Activated T-cell treated with anti-CD3 and anti-CD28 coated beads for 48 hours (primary cell): ENCODE data around the gene KRT2.

Experiments used
- DNase-seq: peaks from one replicate; pipeline ENCODE4 v3.0.0-alpha.2; 2020; ENCODE audit warnings: low read depth

KRT2 gene

GRCh38 chr12:52651726-52652261 lies at the start of gene KRT2:
Gene KRT2, minus strand, starts transcription at chr12:52652211. Its CDS starts 69 bp downstream, at chr12:52652142.
- no peak for DNase-seq

GRCh38 chr12:52701281-52701680 lies 49.3 kb upstream of the KRT2 start:
- no peak for DNase-seq

DNA sequence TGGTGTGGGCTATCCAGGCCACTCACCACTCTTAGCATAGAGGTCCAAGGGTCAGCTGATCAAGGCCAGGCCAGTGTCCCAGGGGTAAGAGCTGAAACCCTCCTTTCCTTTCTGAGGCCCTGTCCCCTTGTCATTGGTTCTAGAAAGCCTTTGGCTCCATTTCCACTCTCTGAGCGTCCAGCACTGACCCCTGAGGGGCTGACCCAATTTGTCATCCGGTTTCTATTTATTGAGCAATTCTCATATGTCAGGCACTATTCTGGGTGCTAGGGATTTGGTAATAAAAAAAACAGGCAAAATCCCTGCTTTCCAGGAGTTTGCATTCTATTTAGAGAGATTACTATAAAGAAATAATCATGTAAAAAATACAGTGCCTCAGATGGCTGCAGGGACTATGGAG lies 47.9 kb upstream of the KRT2 start:
- no peak for DNase-seq

GRCh38 chr12:52699373-52699772 lies 47.4 kb upstream of the KRT2 start:
- DNase-seq = no peak

GRCh38 chr12:52698651-52699340 lies 46.8 kb upstream of the KRT2 start:
- DNase-seq = no peak

- DNase-seq = no peak
These were observed 45.1 kb upstream of the KRT2 start for GRCh38 chr12:52697058-52697582.

GRCh38 chr12:52696588-52696987 lies 44.6 kb upstream of the KRT2 start:
- no peak for DNase-seq

DNA sequence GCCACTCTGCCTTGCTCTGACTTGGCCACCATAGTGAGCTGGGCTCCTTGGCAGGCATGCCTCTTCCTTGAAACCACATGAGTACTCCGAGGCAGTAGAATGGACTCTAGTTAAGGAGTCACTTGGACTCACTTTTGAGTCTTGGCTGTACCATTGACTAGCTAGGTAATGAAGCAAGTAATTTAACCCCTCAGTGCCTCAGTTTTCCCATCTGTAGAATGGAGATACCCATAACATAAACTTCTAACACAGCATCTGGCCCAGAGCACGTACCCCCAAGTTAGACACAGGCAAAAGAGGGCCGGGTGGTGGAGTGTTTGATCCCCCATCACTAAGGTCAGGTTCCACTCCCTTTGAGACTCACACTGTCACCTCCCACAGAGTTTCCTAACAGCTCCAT lies 43.0 kb upstream of the KRT2 start:
- no peak for DNase-seq

- DNase-seq = no peak
These were observed 42.1 kb upstream of the KRT2 start for GRCh38 chr12:52694151-52694550.

DNA sequence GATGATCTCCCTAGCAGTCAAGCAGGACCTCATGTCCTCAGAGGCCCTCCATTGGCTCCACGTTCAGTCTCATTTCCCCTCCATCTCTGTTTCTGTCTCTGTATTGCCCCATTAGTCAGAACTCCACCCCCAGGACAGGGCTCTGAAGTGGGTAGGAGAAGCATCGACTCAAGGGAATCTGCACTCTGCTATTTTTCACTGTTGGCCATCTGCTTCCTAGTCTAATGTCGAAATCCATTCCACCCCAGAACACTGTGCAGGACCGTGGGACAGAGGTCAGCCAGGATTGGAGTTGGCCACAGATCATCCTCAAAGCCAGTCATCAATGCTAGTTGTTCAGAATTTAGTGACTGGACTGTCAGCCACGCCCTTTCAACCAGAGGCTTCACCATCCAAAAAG lies 41.2 kb upstream of the KRT2 start:
- DNase-seq = no peak

DNA sequence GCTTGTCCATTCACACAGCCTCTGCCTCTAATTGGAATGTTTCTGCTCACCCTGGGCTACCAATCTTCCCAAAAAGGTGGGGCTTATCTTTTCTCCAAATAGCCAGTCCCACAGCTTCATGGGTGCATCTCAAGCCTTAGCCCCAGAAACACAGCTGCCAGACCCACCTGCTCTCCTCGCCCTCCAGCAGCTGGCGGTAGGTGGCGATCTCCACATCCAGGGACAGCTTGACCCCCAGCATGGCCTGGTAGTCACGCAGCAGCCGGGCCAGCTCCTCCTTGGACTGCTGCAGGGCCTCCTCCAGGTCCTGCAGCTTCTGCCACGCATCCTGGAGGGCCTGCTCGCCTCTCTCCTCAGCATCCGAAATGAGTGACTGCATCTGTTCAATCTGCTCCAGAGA lies 40.2 kb upstream of the KRT2 start:
- no peak for DNase-seq

DNA sequence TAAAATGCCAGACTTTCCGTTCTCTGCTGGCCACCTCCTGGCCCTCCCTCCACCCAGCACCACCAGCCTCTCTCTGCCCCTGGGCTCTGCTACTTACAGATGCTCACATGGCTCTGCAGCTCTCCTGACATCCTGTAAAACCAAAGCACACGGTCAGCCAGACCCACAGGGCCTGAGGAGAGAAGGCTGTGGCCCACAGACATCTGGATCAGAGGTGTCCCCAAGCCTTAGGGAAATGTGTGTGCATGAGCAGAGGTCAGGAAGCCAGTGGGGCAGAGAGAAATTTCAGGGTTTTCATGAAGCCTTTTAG lies 39.8 kb upstream of the KRT2 start:
- DNase-seq = no peak

DNA sequence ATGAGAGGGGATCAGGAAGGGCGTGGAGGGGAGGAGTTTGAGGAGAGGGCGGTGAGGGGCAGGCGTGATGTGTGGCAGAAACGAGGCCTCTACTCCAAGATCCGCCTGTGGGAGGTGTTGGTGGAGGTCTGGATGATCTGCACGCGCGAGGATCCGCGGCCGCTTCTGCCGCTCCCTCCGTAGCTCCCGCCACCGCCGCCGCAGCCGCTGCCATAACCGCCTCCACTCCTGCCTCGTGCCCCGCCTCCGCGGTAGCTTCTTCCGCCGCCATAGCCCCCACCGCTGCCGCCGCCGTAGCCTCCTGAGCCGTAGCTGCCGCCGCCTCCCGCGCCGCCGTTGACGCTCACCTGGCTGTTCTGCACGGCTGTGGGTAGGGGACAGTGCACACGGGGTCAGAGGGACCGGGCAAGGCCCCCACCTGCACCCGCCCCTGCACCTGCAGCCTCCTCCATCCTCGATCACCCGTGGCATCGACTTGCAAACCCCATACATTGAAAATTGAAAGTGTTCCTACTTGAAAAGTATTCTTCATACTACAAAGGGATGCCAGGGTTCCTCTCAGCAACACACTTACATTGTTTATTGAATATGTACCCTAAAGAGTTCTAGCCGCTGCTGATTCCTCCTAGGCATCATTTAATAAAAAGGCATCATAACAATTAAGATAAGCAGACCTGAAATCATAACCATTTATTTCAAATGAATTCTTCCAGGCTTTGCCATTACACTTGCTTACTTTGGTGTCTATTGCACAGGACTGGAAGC lies 39.2 kb upstream of the KRT2 start:
- peak; percentile 32 for DNase-seq

DNA sequence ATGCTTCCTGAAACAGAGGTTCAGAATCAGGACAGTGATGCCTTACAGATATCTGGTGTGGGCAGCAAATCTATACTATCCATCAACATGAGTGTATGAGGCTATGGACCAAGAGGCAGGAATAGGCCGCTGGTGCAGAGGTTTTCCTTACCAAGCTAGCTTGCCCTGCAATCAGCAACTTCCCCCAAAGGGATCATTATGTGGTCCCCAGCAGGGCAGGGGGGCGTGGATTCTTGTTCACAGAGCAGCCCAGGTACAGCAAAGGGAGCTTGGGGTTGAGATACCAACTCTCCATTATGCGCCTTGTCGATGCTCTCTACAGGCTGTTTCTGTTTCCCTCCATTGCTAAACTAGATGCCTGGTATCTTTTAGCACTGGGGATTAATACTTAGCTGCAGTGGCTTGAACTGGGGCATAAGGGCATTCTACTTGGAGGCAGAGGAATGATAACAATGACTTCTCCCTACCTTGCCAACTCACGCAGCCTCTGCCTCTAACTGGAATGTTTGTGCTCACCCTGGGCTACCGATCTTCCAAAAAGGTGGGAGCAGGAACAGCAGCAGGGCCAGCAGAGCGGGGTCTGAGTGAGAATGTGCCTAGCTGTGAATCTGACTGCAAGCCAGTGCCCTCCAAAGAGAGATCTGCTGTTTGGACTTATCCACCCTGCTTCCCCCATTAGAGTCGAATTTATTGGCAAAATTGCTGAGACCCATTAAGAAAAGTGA lies 38.5 kb upstream of the KRT2 start:
- DNase-seq = no peak

DNA sequence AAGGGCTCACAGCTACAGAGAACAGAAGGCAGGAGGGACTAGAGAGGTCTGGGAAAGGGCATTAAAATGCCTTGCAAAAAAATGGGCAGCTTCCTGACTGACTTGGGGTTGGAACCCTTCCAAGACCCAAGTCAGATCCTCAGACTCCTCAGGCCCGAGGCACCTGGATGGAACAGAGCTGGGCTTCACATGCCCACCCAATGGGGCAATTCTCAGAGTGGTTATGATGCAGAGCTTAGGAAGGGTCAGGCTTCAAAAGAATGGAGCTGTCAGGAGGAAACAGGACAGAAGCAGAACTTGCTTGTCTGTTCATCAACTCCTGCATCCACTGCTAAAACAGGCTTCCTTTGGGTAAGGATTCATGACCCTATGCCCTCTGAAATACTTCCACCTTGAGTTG lies 37.9 kb upstream of the KRT2 start:
- no peak for DNase-seq

- no peak for DNase-seq
These were observed 37.2 kb upstream of the KRT2 start for GRCh38 chr12:52689239-52689638.

DNA sequence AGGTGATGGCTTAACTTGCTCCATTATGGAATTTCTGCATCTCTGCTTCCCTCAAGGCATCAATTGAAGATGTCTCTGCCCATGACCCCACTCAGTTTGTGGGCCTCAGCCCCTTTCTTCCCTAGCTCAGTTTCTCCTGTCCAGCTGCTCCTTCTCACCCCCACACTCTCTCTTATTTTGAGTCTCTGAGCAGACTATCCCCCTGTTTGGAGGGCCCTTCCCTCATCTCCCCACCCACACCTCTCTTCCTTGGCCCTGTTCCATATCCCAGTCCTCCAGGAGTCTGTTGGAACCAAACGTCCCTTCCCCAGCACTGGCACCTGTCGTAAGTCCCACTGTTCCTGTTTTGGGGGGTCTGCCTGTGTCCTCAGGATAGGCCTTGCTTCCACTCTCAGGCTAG lies 36.5 kb upstream of the KRT2 start:
- DNase-seq = no peak

GRCh38 chr12:52687497-52688385 lies 35.7 kb upstream of the KRT2 start:
- no peak for DNase-seq

GRCh38 chr12:52686756-52687487 lies 34.9 kb upstream of the KRT2 start:
- DNase-seq = no peak

DNA sequence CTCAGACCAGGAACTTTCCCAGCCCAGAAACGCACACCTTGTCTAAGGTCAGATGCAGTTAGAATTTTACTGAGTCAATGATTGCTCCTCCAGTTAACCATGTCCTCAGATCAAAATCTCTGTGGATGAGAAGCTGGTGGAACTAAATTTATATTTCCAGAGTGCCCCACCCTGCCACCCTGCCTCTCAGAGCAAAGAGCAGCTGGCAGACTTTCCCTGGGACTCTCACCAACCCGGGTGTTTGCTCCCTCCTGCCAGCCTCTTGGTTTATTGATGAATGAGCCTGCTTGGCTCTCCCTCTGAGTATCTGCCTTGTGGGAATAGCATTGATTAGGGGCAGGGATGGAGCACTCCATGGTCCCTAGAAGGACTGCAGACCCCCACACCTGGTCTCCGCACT lies 34.1 kb upstream of the KRT2 start:
- no peak for DNase-seq

- DNase-seq = no peak
These were observed 33.4 kb upstream of the KRT2 start for GRCh38 chr12:52685406-52685890.
